ENCODE data around the gene PSMB7. TPM values are rescaled to one million over a fixed set of nuclear protein-coding genes. Genes with fewer than 3 reads are reported as not detected.

The PSMB7 gene
- total and polyA plus RNA-seq, 2 of the 8 experiments (the other 6 are each of a cell fraction or from before 2014, with no cell fraction given) = 222 to 357 TPM

GRCh38 chr9:124343533-124344290 is 71.5 kb downstream of the PSMB7 start (continued):
- TF ChIP-seq KDM1A (IDR thresholded peaks at IDR 0.05; ENCODE audit: borderline replicate concordance, low read length) (no peak), BCL11A (IDR thresholded peaks at IDR 0.05; ENCODE audit: low read depth in 2 of 2, low read length in 2 of 2) (no peak)
- TF ChIP-seq, protein P1, sequence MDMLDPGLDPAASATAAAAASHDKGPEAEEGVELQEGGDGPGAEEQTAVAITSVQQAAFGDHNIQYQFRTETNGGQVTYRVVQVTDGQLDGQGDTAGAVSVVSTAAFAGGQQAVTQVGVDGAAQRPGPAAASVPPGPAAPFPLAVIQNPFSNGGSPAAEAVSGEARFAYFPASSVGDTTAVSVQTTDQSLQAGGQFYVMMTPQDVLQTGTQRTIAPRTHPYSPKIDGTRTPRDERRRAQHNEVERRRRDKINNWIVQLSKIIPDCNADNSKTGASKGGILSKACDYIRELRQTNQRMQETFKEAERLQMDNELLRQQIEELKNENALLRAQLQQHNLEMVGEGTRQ (IDR thresholded peaks at IDR 0.05; ENCODE audit: low read length) = no peak

Data from H1 (cell line).